Gastroesophageal sphincter (tissue), 4 donors: Measurements from ENCODE around the gene PCDH9. TPM values are rescaled to one million over a fixed set of nuclear protein-coding genes. Genes with fewer than 3 reads are reported as not detected.

Source experiments
- ATAC-seq: fragments of 150-250 bp; one replicate; pipeline ENCODE4 v1.9.1; 2016; ENCODE audit warnings: mild to moderate bottlenecking, moderate library complexity
- H3K27ac ChIP-seq, 4 donors: fragments of 200-600 bp; sonication (generic) in 3 of 4; 1 replicate in 3 of 4; 2 replicates in 1 of 4; pipeline ENCODE4 v1.5.1; 2016 to 2019
- H3K27me3 ChIP-seq: fragments of 200-600 bp; sonication (generic); one replicate; pipeline ENCODE4 v1.5.1; 2019
- H3K36me3 ChIP-seq, 2 donors: fragments of 200-600 bp; sonication (generic); one replicate each; pipeline ENCODE4 v1.5.1; 2019; ENCODE audit warnings: control low read depth in 1 of 2
- H3K4me1 ChIP-seq, 3 donors: fragments of 200-600 bp; sonication (generic); 1 replicate in 2 of 3; 2 replicates in 1 of 3; pipeline ENCODE4 v1.5.1; 2016 to 2019; ENCODE audit warnings: control low read depth in 2 of 3
- H3K4me3 ChIP-seq, 2 donors: fragments of 200-600 bp; sonication (generic); one replicate each; pipeline ENCODE4 v1.5.1; 2019; ENCODE audit warnings: mild to moderate bottlenecking in 1 of 2, moderate library complexity in 1 of 2
- H3K9me3 ChIP-seq, 3 donors: fragments of 200-600 bp; sonication (generic); one replicate each; pipeline ENCODE4 v1.5.1; 2017 to 2019; ENCODE audit warnings: control low read depth in 2 of 3
- EP300 ChIP-seq: sonication (generic); formaldehyde crosslinking; IDR thresholded peaks from one replicate; pipeline ENCODE4 v1.6.1; 2017; ENCODE audit warnings: antibody characterized with exemption, mild to moderate bottlenecking
- POLR2A ChIP-seq, 2 donors: fragments of 450-650 bp; IDR thresholded peaks; one replicate each; pipeline ENCODE4 v1.6.1; 2017; ENCODE audit warnings: antibody characterized with exemption in 2 of 2, mild to moderate bottlenecking in 2 of 2, moderate library complexity in 1 of 2
- POLR2AphosphoS5 ChIP-seq: sonication (generic); formaldehyde crosslinking; IDR thresholded peaks from one replicate; pipeline ENCODE4 v1.6.1; 2017; ENCODE audit warnings: antibody characterized with exemption
- WGBS, 2 donors: methylation state at CpG; one replicate each; pipeline ENCODE4 v1.1.5; 2018; ENCODE audit warnings: low coverage in 1 of 2; 5-methylcytosine and 5-hydroxymethylcytosine counted together
- total RNA-seq, 4 donors: library from RNA; depleted of rRNA; stranded (reverse); fragments of >200 nt; gene quantifications; one replicate each; pipeline ENCODE4 v1.1.0, GENCODE V29; 2016
- TF ChIP-seq, protein P1 (sequence below), 4 experiments: fragments of 200-600 bp in 2 of 4; fragments of 450-650 bp in 2 of 4; sonication (generic) in 1 of 4; IDR thresholded peaks; one replicate each; pipeline ENCODE4 v1.5.1; 2017 to 2019; ENCODE audit warnings: antibody characterized with exemption in 4 of 4, mild to moderate bottlenecking in 2 of 4, moderate library complexity in 2 of 4

The PCDH9 gene
- total RNA-seq, 4 donors from 2014 or later: 52.9 to 141 (median 56.5) TPM

DNA sequence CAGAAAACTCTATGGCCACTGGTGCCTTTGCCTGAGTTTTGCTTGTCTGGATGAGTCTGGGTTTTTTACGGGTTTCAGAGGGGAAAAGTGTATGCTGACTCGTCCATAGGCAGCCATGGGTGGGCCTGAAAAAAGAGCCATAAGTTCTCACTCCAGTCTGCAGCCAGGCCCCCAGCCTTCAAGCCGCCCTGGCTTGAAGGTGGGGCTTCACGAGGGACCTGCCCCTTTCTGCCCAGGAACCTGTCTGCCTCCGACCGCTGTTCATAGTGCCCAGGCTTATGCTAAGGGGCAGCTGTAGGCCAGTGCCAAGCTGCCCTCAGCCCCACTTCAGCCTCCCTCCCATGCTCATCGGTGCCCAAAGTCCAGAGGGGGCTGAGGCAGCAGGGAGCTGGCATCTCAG, 385.2 kb downstream of the PCDH9 start:
- H3K27ac ChIP-seq: no peak overlapping the region
- H3K4me1 ChIP-seq: no peaks in the 10 kb centered on the region
- no peaks in the 10 kb centered on the region for H3K36me3 ChIP-seq
- no peak for TF ChIP-seq POLR2A (IDR thresholded peaks at IDR 0.05)
- TF ChIP-seq EP300: no peak
- TF ChIP-seq, protein P1, sequence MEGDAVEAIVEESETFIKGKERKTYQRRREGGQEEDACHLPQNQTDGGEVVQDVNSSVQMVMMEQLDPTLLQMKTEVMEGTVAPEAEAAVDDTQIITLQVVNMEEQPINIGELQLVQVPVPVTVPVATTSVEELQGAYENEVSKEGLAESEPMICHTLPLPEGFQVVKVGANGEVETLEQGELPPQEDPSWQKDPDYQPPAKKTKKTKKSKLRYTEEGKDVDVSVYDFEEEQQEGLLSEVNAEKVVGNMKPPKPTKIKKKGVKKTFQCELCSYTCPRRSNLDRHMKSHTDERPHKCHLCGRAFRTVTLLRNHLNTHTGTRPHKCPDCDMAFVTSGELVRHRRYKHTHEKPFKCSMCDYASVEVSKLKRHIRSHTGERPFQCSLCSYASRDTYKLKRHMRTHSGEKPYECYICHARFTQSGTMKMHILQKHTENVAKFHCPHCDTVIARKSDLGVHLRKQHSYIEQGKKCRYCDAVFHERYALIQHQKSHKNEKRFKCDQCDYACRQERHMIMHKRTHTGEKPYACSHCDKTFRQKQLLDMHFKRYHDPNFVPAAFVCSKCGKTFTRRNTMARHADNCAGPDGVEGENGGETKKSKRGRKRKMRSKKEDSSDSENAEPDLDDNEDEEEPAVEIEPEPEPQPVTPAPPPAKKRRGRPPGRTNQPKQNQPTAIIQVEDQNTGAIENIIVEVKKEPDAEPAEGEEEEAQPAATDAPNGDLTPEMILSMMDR (IDR thresholded peaks at IDR 0.05): no peak
- TF ChIP-seq POLR2AphosphoS5: no peak
- no peak overlapping the region for H3K4me3 ChIP-seq
- 89% methylated on average over 6 of the region's 7 CpGs; no CpG with 5 or more reads in 1 of the 2 donors for WGBS, 2 donors
- H3K27me3 ChIP-seq: no peaks in the 10 kb centered on the region
- no peaks in the 10 kb centered on the region for H3K9me3 ChIP-seq
- ATAC-seq: no peak

DNA sequence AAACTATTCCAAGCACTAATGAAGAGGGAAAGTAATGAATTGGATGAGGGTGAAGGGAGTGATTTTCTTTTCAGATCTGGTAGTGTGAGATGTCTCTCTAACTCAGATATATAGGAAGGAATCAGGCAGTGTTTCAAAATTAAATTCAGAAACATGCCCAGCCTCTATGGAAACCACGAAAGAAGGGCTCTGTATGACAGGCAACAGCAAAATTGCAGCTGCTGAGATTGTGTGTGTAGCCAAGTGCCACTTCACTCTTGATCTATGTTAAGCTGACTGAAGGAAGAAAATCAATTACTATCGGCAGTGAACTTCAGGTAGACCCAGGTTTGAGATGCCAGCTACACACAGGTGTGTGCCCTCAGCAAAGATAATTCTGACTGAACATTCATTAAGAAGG, 387.4 kb downstream of the PCDH9 start:
- H3K4me1 ChIP-seq: no peaks in the 10 kb centered on the region
- ATAC-seq: no peak
- H3K27me3 ChIP-seq: no peaks in the 10 kb centered on the region
- H3K36me3 ChIP-seq: no peaks in the 10 kb centered on the region
- H3K9me3 ChIP-seq: no peaks in the 10 kb centered on the region
- H3K27ac ChIP-seq: no peak overlapping the region
- 77 to 88% methylated on average over 2 of the region's 2 CpGs for WGBS, 2 donors
- no peak overlapping the region for H3K4me3 ChIP-seq
- TF ChIP-seq EP300: no peak
- TF ChIP-seq, protein P1 (IDR thresholded peaks at IDR 0.05): no peak
- TF ChIP-seq POLR2A (IDR thresholded peaks at IDR 0.05): no peak
- TF ChIP-seq POLR2AphosphoS5: no peak

DNA sequence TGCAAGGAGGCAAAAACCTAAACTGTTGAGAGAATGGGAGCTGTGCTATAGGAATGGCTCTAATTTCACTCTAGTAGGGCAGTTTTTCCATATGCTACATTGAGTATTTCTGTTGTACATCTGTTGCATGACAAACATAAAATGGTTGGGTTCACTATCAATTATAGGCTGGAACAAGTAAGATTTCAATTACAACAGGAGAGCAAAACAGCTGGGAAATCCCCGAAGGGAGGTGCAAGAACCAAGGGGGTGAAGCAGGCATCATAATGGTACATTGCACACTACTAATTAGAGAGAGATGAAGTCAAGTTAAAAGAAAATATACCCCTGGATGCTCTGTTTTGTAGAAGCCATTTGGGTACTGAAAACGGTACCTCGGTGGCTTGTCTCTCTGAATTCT, 389.5 kb downstream of the PCDH9 start:
- TF ChIP-seq POLR2A (IDR thresholded peaks at IDR 0.05): no peak
- TF ChIP-seq, protein P1 (IDR thresholded peaks at IDR 0.05): no peak
- no peak for TF ChIP-seq EP300
- no peak for TF ChIP-seq POLR2AphosphoS5
- Histone ChIP-seq H3K27ac (no peak overlapping the region), H3K27me3 (no peaks in the 10 kb centered on the region), H3K36me3 (no peaks in the 10 kb centered on the region), H3K9me3 (no peaks in the 10 kb centered on the region), H3K4me1 (peaks cover 0 to 2% (median 0%) of the 10 kb centered on the region in 3 donors), H3K4me3 (no peak overlapping the region)
- 94 to 95% methylated on average over 3 of the region's 3 CpGs for WGBS, 2 donors
- no peak for ATAC-seq

DNA sequence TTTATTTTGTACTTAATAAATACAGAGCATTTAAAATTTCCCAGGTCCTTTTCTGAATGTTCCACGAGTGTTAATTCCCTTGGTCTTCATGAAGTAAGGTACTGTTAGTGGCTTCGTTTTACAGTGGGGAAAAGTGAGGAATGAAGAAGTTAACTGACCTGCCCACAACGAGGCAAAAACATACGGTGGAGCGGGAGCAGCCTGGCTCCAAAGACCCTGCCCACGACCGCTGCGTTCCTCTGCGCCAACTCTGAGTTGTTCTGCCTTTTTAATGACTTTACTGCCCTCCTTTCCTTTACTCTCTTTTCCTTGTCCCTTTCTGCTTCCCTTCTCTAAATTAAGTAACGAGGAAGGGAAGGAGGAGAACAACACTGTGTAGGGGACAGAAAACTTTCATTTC, 392.9 kb downstream of the PCDH9 start:
- no peak for ATAC-seq
- 85 to 89% methylated on average over 10 of the region's 10 CpGs for WGBS, 2 donors
- Histone ChIP-seq H3K4me3 (no peak overlapping the region), H3K9me3 (no peaks in the 10 kb centered on the region), H3K27ac (no peak overlapping the region), H3K36me3 (no peaks in the 10 kb centered on the region), H3K27me3 (no peaks in the 10 kb centered on the region), H3K4me1 (peaks cover 0 to 13% (median 5%) of the 10 kb centered on the region in 3 donors)
- no peak for TF ChIP-seq POLR2AphosphoS5
- no peak for TF ChIP-seq POLR2A (IDR thresholded peaks at IDR 0.05)
- TF ChIP-seq, protein P1 (IDR thresholded peaks at IDR 0.05): no peak
- no peak for TF ChIP-seq EP300

DNA sequence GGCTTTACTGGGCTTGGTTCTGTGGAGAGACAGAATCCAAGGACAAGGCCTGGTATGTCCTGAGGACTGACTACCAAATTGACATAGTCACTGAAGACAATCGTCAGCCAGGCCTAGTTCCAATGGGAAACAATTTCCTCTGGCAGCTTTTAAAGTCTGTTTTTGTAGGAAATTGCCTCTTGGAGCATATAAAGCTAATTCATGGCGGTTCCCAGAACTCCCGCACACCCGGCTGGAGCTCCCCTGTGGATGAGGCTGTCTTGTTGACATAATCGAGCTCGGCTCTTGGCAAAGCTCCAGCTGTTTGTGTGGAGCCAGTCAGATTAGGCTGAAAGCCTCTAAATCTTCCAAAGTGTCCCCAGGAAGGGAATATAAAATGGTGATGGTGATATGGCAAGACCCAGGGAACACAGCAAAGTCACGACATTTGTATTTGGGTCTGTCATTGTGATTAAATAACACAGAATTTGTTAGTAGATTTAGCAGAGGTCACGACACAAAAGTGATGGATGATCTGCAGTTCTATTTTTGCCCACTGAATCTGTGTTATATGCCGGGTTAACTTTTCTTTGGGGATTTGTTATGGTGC, 395.0 kb downstream of the PCDH9 start:
- Histone ChIP-seq H3K27ac (peak overlapping the region; percentile 16 to 59 (median 27)), H3K4me1 (peaks cover 0 to 25% (median 5%) of the 10 kb centered on the region in 3 donors), H3K36me3 (no peaks in the 10 kb centered on the region), H3K4me3 (no peak overlapping the region), H3K9me3 (no peaks in the 10 kb centered on the region), H3K27me3 (no peaks in the 10 kb centered on the region)
- ATAC-seq: peak; percentile 27
- 12 to 26% methylated on average over 3 to 9 of the region's 9 CpGs for WGBS, 2 donors
- TF ChIP-seq POLR2A (IDR thresholded peaks at IDR 0.05) (no peak), EP300 (no peak), POLR2AphosphoS5 (no peak)
- TF ChIP-seq, protein P1 (IDR thresholded peaks at IDR 0.05): no peak
